ENCODE results near the gene KCNH8.
"Not testable (repeated sequence)": the region's sequence is repeated elsewhere in the genome, so short reads cannot be mapped to it uniquely, and the experiment has no call there.

GRCh38 chr3:19233882-19234784 lies 85.8 kb downstream of the KCNH8 start:
- TF ChIP-seq CTCF, POLR2A (IDR thresholded peaks at IDR 0.05): not testable (repeated sequence)

Measured in right lobe of liver (tissue), 4 donors.